Measurements from ENCODE around the gene AFF3. TPM values are rescaled to one million over a fixed set of nuclear protein-coding genes. Genes with fewer than 3 reads are reported as not detected.

AFF3 gene
- total RNA-seq, 1 experiment from 2014 or later = not detected

- H3K27ac ChIP-seq (ENCODE audit: low read depth, low read length, poor library complexity, severe bottlenecking) = no peak overlapping the region
- H3K9me3 ChIP-seq (ENCODE audit: low read depth, low read length, poor library complexity, severe bottlenecking) = no peaks in the 10 kb centered on the region
- POLR2A ChIA-PET (ENCODE audit: low non-redundant PET) = no interaction called here
- H3K27me3 ChIP-seq (replicated peaks; ENCODE audit: insufficient read depth, low read depth, low read length, poor library complexity) = peaks cover 24% of the 10 kb centered on the region
- H3K4me3 ChIP-seq (ENCODE audit: low read depth, low read length, poor library complexity, severe bottlenecking) = no peak overlapping the region
- no peak for DNase-seq (ENCODE audit: low spot score)
- BruUV-seq (replicated peaks) = no TSS peak
- intact Hi-C loops (cut with micrococcal nuclease; ENCODE audit: unreplicated experiment) = no loop called here
- TF ChIP-seq EZH2 (IDR thresholded peaks at IDR 0.05; ENCODE audit: borderline replicate concordance, low read depth, low read length, poor library complexity, severe bottlenecking) (no peak), CTCF (conservative IDR thresholded peaks at IDR 0.05; ENCODE audit: low read depth, low read length) (no peak)
- CTCF ChIA-PET = no interaction called here
- no peaks in the 10 kb centered on the region for H3K4me1 ChIP-seq (ENCODE audit: insufficient read depth, low read length, poor library complexity, severe bottlenecking)
- no peaks in the 10 kb centered on the region for H3K36me3 ChIP-seq (ENCODE audit: insufficient read depth, low read length, poor library complexity, severe bottlenecking)
Observed at GRCh38 chr2:99624677-99625076, 517.7 kb downstream of the AFF3 start.

DNA sequence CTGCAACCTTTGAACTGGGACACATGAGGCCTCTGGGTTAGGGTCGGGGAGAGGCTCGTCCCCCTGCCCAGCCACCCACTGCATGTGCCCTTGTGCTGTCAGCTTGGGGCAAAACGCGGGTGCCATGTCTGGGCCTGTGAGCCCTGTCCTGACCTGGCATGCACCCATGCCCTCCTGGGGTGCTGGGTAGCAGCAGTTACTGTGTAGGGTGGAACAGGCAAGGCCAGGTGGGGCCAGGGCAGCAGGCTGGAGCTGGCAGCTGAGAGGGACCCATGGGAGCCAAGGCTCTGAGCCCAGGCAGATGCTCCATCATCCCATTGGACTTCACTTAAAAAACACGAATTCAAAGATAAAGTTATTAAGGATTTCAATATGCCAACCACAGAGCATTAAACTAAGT is 518.8 kb downstream of the AFF3 start:
- no peak overlapping the region for H3K27ac ChIP-seq (ENCODE audit: low read depth, low read length, poor library complexity, severe bottlenecking)
- peaks cover 24% of the 10 kb centered on the region for H3K27me3 ChIP-seq (replicated peaks; ENCODE audit: insufficient read depth, low read depth, low read length, poor library complexity)
- ChIA-PET POLR2A (ENCODE audit: low non-redundant PET) (no interaction called here), CTCF (no interaction called here)
- BruUV-seq (replicated peaks) = no TSS peak
- no peaks in the 10 kb centered on the region for H3K9me3 ChIP-seq (ENCODE audit: low read depth, low read length, poor library complexity, severe bottlenecking)
- TF ChIP-seq EZH2 (IDR thresholded peaks at IDR 0.05; ENCODE audit: borderline replicate concordance, low read depth, low read length, poor library complexity, severe bottlenecking) (no peak), CTCF (conservative IDR thresholded peaks at IDR 0.05; ENCODE audit: low read depth, low read length) (no peak)
- no peaks in the 10 kb centered on the region for H3K36me3 ChIP-seq (ENCODE audit: insufficient read depth, low read length, poor library complexity, severe bottlenecking)
- DNase-seq (ENCODE audit: low spot score) = no peak
- H3K4me3 ChIP-seq (ENCODE audit: low read depth, low read length, poor library complexity, severe bottlenecking) = no peak overlapping the region
- intact Hi-C loops (cut with micrococcal nuclease; ENCODE audit: unreplicated experiment) = no loop called here
- H3K4me1 ChIP-seq (ENCODE audit: insufficient read depth, low read length, poor library complexity, severe bottlenecking) = no peaks in the 10 kb centered on the region

DNA sequence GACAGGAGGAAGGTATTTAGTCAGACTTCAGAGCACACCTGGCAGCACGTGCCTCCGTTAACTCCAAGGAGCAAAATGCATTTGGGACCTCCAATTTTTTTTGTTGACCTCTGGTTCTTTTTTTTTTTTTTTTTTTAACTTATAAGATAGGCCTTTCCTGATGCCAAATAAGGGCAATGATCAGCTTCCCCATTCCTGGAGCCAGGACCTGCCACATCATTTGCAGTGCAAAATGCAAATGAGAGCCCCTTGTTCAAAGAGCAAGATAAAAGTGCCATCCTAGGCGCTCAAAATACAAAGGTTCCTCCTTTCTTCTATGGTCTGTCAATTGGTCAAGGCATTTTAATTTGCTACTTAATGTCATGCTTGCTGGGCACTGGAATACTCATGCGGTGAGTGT is 519.4 kb downstream of the AFF3 start:
- CTCF ChIA-PET = no interaction called here
- DNase-seq (ENCODE audit: low spot score) = no peak

More for the DNA sequence above, 519.4 kb downstream of the AFF3 start:
- Histone ChIP-seq H3K9me3 (ENCODE audit: low read depth, low read length, poor library complexity, severe bottlenecking) (no peaks in the 10 kb centered on the region), H3K4me3 (ENCODE audit: low read depth, low read length, poor library complexity, severe bottlenecking) (no peak overlapping the region), H3K36me3 (ENCODE audit: insufficient read depth, low read length, poor library complexity, severe bottlenecking) (no peaks in the 10 kb centered on the region), H3K4me1 (ENCODE audit: insufficient read depth, low read length, poor library complexity, severe bottlenecking) (no peaks in the 10 kb centered on the region), H3K27ac (ENCODE audit: low read depth, low read length, poor library complexity, severe bottlenecking) (no peak overlapping the region), H3K27me3 (replicated peaks; ENCODE audit: insufficient read depth, low read depth, low read length, poor library complexity) (peaks cover 24% of the 10 kb centered on the region)
- intact Hi-C loops (cut with micrococcal nuclease; ENCODE audit: unreplicated experiment) = no loop called here
- POLR2A ChIA-PET (ENCODE audit: low non-redundant PET) = no interaction called here
- BruUV-seq (replicated peaks) = no TSS peak
- no peak for TF ChIP-seq EZH2 (IDR thresholded peaks at IDR 0.05; ENCODE audit: borderline replicate concordance, low read depth, low read length, poor library complexity, severe bottlenecking)
- TF ChIP-seq CTCF (conservative IDR thresholded peaks at IDR 0.05; ENCODE audit: low read depth, low read length) = no peak

Data from A673 (cell line).